ENCODE measurements around the gene KIF4B.
"Not testable (repeated sequence)": the region's sequence is repeated elsewhere in the genome, so short reads cannot be mapped to it uniquely, and the experiment has no call there.

The KIF4B gene

GRCh38 chr5:155013526-155013925, at the start of gene KIF4B:
Gene KIF4B (plus strand): TSS chr5:155013755. CDS start chr5:155013860, 105 bp downstream.
- DNase-seq: no peak

- DNase-seq: no peak
Observed at GRCh38 chr5:154966081-154966841, 47.3 kb upstream of the KIF4B start.

GRCh38 chr5:154966874-154967273, 46.7 kb upstream of the KIF4B start:
- DNase-seq: no peak

- DNase-seq: no peak
Observed at GRCh38 chr5:154967421-154968024, 46.0 kb upstream of the KIF4B start.

GRCh38 chr5:154968953-154969352, 44.6 kb upstream of the KIF4B start:
- no peak for DNase-seq

GRCh38 chr5:154970759-154971158, 42.8 kb upstream of the KIF4B start:
- DNase-seq: no peak

GRCh38 chr5:154971501-154971900, 42.1 kb upstream of the KIF4B start:
- DNase-seq: no peak

- no peak for DNase-seq
Observed at GRCh38 chr5:154972476-154973080, 41.0 kb upstream of the KIF4B start.

- DNase-seq: not testable (repeated sequence)
Observed at GRCh38 chr5:154976082-154976481, 37.5 kb upstream of the KIF4B start.

GRCh38 chr5:154977409-154977808, 36.1 kb upstream of the KIF4B start:
- no peak for DNase-seq

GRCh38 chr5:154978294-154978693, 35.3 kb upstream of the KIF4B start:
- DNase-seq: not testable (repeated sequence)

GRCh38 chr5:154984946-154985516, 28.5 kb upstream of the KIF4B start:
- DNase-seq: no peak

- DNase-seq: no peak
Observed at GRCh38 chr5:154986151-154986550, 27.4 kb upstream of the KIF4B start.

- DNase-seq: no peak
Observed at GRCh38 chr5:154989626-154990025, 23.9 kb upstream of the KIF4B start.

GRCh38 chr5:154993461-154993860, 20.1 kb upstream of the KIF4B start:
- DNase-seq: no peak

GRCh38 chr5:154995679-154996078, 17.9 kb upstream of the KIF4B start:
- DNase-seq: no peak

GRCh38 chr5:154997746-154998145, 15.8 kb upstream of the KIF4B start:
- no peak for DNase-seq

GRCh38 chr5:154999865-155000264, 13.7 kb upstream of the KIF4B start:
- no peak for DNase-seq

- DNase-seq: no peak
Observed at GRCh38 chr5:155001523-155001922, 12.0 kb upstream of the KIF4B start.

- DNase-seq: not testable (repeated sequence)
Observed at GRCh38 chr5:155002722-155003121, 10.8 kb upstream of the KIF4B start.

- DNase-seq: no peak
Observed at GRCh38 chr5:155004138-155004744, 9.3 kb upstream of the KIF4B start.

GRCh38 chr5:155006265-155006664, 7.3 kb upstream of the KIF4B start:
- not testable (repeated sequence) for DNase-seq

- DNase-seq: no peak
Observed at GRCh38 chr5:155008669-155009068, 4.9 kb upstream of the KIF4B start.

Data from NCI-H1930 (cell line).